Epithelial cell of esophagus (primary cell): ENCODE data around the gene SNX13.

ENCODE experiments used
- DNase-seq: peaks from one replicate; pipeline ENCODE4 v3.0.0; 2010; ENCODE audit warnings: low read depth
- H3K4me3 ChIP-seq: 2 replicates; pipeline ENCODE4 v1.5.1; 2011; ENCODE audit warnings: mild to moderate bottlenecking, low read length, control low read depth
- CTCF ChIP-seq: IDR thresholded peaks from 2 replicates; pipeline ENCODE4 v1.5.1; 2011; ENCODE audit warnings: low read depth, mild to moderate bottlenecking, low read length, control low read depth, inconsistent platforms; ENCODE audit not compliant: insufficient read depth; ENCODE audit errors: missing control alignments

Gene SNX13

GRCh38 chr7:17939211-17939605 lies 1.1 kb downstream of the SNX13 start:
- TF ChIP-seq CTCF = no peak
- H3K4me3 ChIP-seq = peak overlapping the region; percentile 87
- peak; percentile 48 for DNase-seq

GRCh38 chr7:17937506-17938120 lies 2.7 kb downstream of the SNX13 start:
- no peak for TF ChIP-seq CTCF
- DNase-seq = peak; percentile 40

GRCh38 chr7:17936321-17936720 lies 4.0 kb downstream of the SNX13 start:
- H3K4me3 ChIP-seq = no peak overlapping the region
- TF ChIP-seq CTCF = no peak
- DNase-seq = peak; percentile 66

More at GRCh38 chr7:17937506-17938120, 2.7 kb downstream of the SNX13 start:
- H3K4me3 ChIP-seq = peak overlapping the region; percentile 87

GRCh38 chr7:17934612-17935240 lies 5.6 kb downstream of the SNX13 start:
- TF ChIP-seq CTCF = no peak
- DNase-seq = no peak

GRCh38 chr7:17934094-17934493 lies 6.2 kb downstream of the SNX13 start:
- DNase-seq = no peak
- H3K4me3 ChIP-seq = no peak overlapping the region
- TF ChIP-seq CTCF = no peak

More at GRCh38 chr7:17934612-17935240, 5.6 kb downstream of the SNX13 start:
- H3K4me3 ChIP-seq = no peak overlapping the region

- DNase-seq = no peak
- H3K4me3 ChIP-seq = no peak overlapping the region
- no peak for TF ChIP-seq CTCF
These were observed 7.5 kb downstream of the SNX13 start for GRCh38 chr7:17932770-17933169.

- no peak for TF ChIP-seq CTCF
These were observed 9.2 kb downstream of the SNX13 start for GRCh38 chr7:17931069-17931468.

More at GRCh38 chr7:17931069-17931468, 9.2 kb downstream of the SNX13 start:
- H3K4me3 ChIP-seq = no peak overlapping the region
- DNase-seq = no peak
